Endodermal cell (in vitro differentiated cells): ENCODE results near the gene OPRM1. TPM values are rescaled to one million over a fixed set of nuclear protein-coding genes. Genes with fewer than 3 reads are reported as not detected.

ENCODE experiments used
- DNase-seq: peaks from one replicate; pipeline ENCODE4 v3.0.0-alpha.2; 2017
- H3K27ac ChIP-seq: 2 replicates; pipeline ENCODE4 v1.5.1; 2013; ENCODE audit warnings: mild to moderate bottlenecking, low read depth, low read length, moderate library complexity
- H3K27me3 ChIP-seq: 2 replicates; pipeline ENCODE4 v1.6.1; 2013; ENCODE audit warnings: mild to moderate bottlenecking, low read length, moderate library complexity; ENCODE audit not compliant: insufficient read depth, control insufficient read depth, poor library complexity, severe bottlenecking
- H3K36me3 ChIP-seq: 2 replicates; pipeline ENCODE4 v1.7.0; 2013; ENCODE audit warnings: mild to moderate bottlenecking, low read length, moderate library complexity; ENCODE audit not compliant: control insufficient read depth, insufficient read depth
- H3K4me1 ChIP-seq: one replicate; pipeline ENCODE4 v1.7.0; 2013; ENCODE audit warnings: low read length; ENCODE audit not compliant: control insufficient read depth, insufficient read depth
- H3K4me3 ChIP-seq: 2 replicates; pipeline ENCODE4 v1.5.1; 2013; ENCODE audit warnings: mild to moderate bottlenecking, low read length, moderate library complexity
- H3K9ac ChIP-seq: 2 replicates; pipeline ENCODE4 v1.6.1; 2013; ENCODE audit warnings: mild to moderate bottlenecking, low read length, moderate library complexity; ENCODE audit not compliant: poor library complexity, severe bottlenecking; ENCODE audit errors: extremely low read depth
- H3K9me3 ChIP-seq: 2 replicates; pipeline ENCODE4 v1.6.1; 2013; ENCODE audit warnings: mild to moderate bottlenecking, low read length, moderate library complexity; ENCODE audit not compliant: control insufficient read depth
- H3K27ac Mint-ChIP-seq: 2 replicates; pipeline ENCODE4 v1.8.0; 2020; ENCODE audit warnings: mixed read lengths
- H3K27me3 Mint-ChIP-seq: 2 replicates; pipeline ENCODE4 v1.8.0; 2021; ENCODE audit warnings: mild to moderate bottlenecking, mixed read lengths; ENCODE audit not compliant: insufficient read depth
- H3K36me3 Mint-ChIP-seq: 2 replicates; pipeline ENCODE4 v1.8.0; 2020; ENCODE audit warnings: low read depth, mixed read lengths
- H3K4me1 Mint-ChIP-seq: 2 replicates; pipeline ENCODE4 v1.8.0; 2020; ENCODE audit warnings: mixed read lengths
- H3K4me3 Mint-ChIP-seq: 2 replicates; pipeline ENCODE4 v1.8.0; 2020; ENCODE audit warnings: mild to moderate bottlenecking, moderate library complexity, mixed read lengths
- H3K9me3 Mint-ChIP-seq: 2 replicates; pipeline ENCODE4 v1.8.0; 2020; ENCODE audit warnings: mild to moderate bottlenecking, mixed read lengths
- WGBS, 2 experiments: methylation state at CpG; one replicate each; pipeline versions ENCODE4 v1.1.5 to v1.1.7; 2013; ENCODE audit warnings: missing lambda C conversion rate in 2 of 2, mixed read lengths in 1 of 2; ENCODE audit not compliant: insufficient coverage in 1 of 2, insufficient read length in 1 of 2; 5-methylcytosine and 5-hydroxymethylcytosine counted together
- total RNA-seq, 2 donors: library from RNA; stranded (reverse); fragmentation: NEBNext Ultra II Directional in 1 of 2; extraction: Animal tissue kit (Norgen Biotek cat#: 25700) in 1 of 2; gene quantifications; 2 replicates in 1 of 2; 3 replicates in 1 of 2; pipeline ENCODE4 v1.2.1, GENCODE V29; 2021
- TF ChIP-seq, protein P1 (sequence below): fragments of 200-600 bp; sonication (generic); conservative IDR thresholded peaks from 2 replicates; pipeline ENCODE4 v1.5.0; 2021; ENCODE audit warnings: antibody characterized with exemption, mild to moderate bottlenecking

Gene OPRM1
- total RNA-seq, 2 donors from 2014 or later, result not detected

- Mint-ChIP-seq H3K4me3 (no peak overlapping the region), H3K27ac (no peak overlapping the region), H3K4me1 (peaks cover 8% of the 10 kb centered on the region), H3K9me3 (peaks cover 9% of the 10 kb centered on the region), H3K27me3 (no peaks in the 10 kb centered on the region), H3K36me3 (no peaks in the 10 kb centered on the region)
- TF ChIP-seq, protein P1, sequence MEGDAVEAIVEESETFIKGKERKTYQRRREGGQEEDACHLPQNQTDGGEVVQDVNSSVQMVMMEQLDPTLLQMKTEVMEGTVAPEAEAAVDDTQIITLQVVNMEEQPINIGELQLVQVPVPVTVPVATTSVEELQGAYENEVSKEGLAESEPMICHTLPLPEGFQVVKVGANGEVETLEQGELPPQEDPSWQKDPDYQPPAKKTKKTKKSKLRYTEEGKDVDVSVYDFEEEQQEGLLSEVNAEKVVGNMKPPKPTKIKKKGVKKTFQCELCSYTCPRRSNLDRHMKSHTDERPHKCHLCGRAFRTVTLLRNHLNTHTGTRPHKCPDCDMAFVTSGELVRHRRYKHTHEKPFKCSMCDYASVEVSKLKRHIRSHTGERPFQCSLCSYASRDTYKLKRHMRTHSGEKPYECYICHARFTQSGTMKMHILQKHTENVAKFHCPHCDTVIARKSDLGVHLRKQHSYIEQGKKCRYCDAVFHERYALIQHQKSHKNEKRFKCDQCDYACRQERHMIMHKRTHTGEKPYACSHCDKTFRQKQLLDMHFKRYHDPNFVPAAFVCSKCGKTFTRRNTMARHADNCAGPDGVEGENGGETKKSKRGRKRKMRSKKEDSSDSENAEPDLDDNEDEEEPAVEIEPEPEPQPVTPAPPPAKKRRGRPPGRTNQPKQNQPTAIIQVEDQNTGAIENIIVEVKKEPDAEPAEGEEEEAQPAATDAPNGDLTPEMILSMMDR, result no peak
- Histone ChIP-seq H3K27ac (no peak overlapping the region), H3K36me3 (no peaks in the 10 kb centered on the region), H3K4me1 (no peaks in the 10 kb centered on the region), H3K27me3 (no peaks in the 10 kb centered on the region), H3K9me3 (peaks cover 10% of the 10 kb centered on the region), H3K4me3 (no peak overlapping the region), H3K9ac (no peak overlapping the region)
- no peak for DNase-seq
- WGBS, 2 experiments, result 92 to 96% methylated on average over 1 to 4 of the region's 4 CpGs
These were observed 118.0 kb downstream of the OPRM1 start for GRCh38 chr6:154157082-154157481.

GRCh38 chr6:154157706-154158105 lies 118.7 kb downstream of the OPRM1 start:
- TF ChIP-seq, protein P1, result no peak
- DNase-seq, result no peak
- H3K27me3 Mint-ChIP-seq, result no peaks in the 10 kb centered on the region
- no peaks in the 10 kb centered on the region for H3K36me3 ChIP-seq
- peaks cover 9% of the 10 kb centered on the region for H3K9me3 Mint-ChIP-seq
- H3K27ac Mint-ChIP-seq, result no peak overlapping the region
- H3K27ac ChIP-seq, result no peak overlapping the region
- no peak overlapping the region for H3K4me3 ChIP-seq
- H3K4me1 Mint-ChIP-seq, result peaks cover 8% of the 10 kb centered on the region
- no peaks in the 10 kb centered on the region for H3K27me3 ChIP-seq
- H3K4me1 ChIP-seq, result no peaks in the 10 kb centered on the region
- H3K9ac ChIP-seq, result no peak overlapping the region
- no peak overlapping the region for H3K4me3 Mint-ChIP-seq
- H3K36me3 Mint-ChIP-seq, result no peaks in the 10 kb centered on the region
- H3K9me3 ChIP-seq, result peaks cover 10% of the 10 kb centered on the region

DNA sequence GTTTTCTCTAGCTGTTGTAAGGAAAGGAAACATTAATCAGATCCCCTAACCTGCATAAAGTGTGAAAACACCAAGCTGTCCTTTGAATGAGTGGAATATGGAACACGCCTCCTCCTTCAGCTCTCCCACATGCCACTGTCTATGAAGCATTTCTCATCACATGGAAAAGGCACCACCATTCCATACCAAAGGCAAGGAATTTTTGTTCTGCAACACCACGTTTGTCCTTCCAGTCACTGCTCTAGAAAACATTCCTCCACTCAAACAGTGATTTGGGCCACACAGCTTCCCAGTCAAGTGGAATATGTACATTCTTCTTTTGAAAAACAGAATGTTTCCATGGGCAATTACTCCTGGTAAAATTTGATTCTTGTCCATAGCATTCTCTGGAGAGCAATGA lies 120.1 kb downstream of the OPRM1 start:
- Histone ChIP-seq H3K4me3 (no peak overlapping the region), H3K36me3 (no peaks in the 10 kb centered on the region), H3K9me3 (peaks cover 10% of the 10 kb centered on the region), H3K4me1 (no peaks in the 10 kb centered on the region), H3K9ac (no peak overlapping the region), H3K27me3 (no peaks in the 10 kb centered on the region), H3K27ac (no peak overlapping the region)
- Mint-ChIP-seq H3K9me3 (peaks cover 9% of the 10 kb centered on the region), H3K27me3 (no peaks in the 10 kb centered on the region), H3K4me3 (no peak overlapping the region), H3K4me1 (peaks cover 8% of the 10 kb centered on the region), H3K27ac (no peak overlapping the region), H3K36me3 (no peaks in the 10 kb centered on the region)
- WGBS, 2 experiments, result 80 to 91% methylated on average over 1 to 2 of the region's 2 CpGs
- TF ChIP-seq, protein P1, result no peak
- DNase-seq, result no peak
